NCI-H460 (cell line): Measurements from ENCODE around the gene BTBD2. TPM values are rescaled to one million over a fixed set of nuclear protein-coding genes. Genes with fewer than 3 reads are reported as not detected.

Experiments
- DNase-seq: peaks from one replicate; pipeline ENCODE4 v3.0.0-alpha.2; 2016; ENCODE audit warnings: low read depth; ENCODE audit errors: extremely low read depth
- total RNA-seq: library from RNA; depleted of rRNA; stranded (reverse); fragments of >200 nt; shearing (Covaris generic); gene quantifications from 2 replicates; pipeline ENCODE4 v1.2.3, GENCODE V29; 2014

The BTBD2 gene
- total RNA-seq, 1 experiment from 2014 or later, result 32.9 TPM

- DNase-seq, result no peak
Measured at GRCh38 chr19:1987197-1988187, 28.0 kb downstream of the BTBD2 start.

- DNase-seq, result no peak
Measured at GRCh38 chr19:1986357-1987162, 29.0 kb downstream of the BTBD2 start.

- DNase-seq, result no peak
Measured at GRCh38 chr19:1985588-1986356, 29.7 kb downstream of the BTBD2 start.

GRCh38 chr19:1984357-1984756 lies 31.2 kb downstream of the BTBD2 start:
- no peak for DNase-seq

- DNase-seq, result no peak
Measured at GRCh38 chr19:1981253-1981652, 34.3 kb downstream of the BTBD2 start.

- no peak for DNase-seq
Measured at GRCh38 chr19:1980809-1981181, 34.7 kb downstream of the BTBD2 start.

- no peak for DNase-seq
Measured at GRCh38 chr19:1980091-1980808, 35.3 kb downstream of the BTBD2 start.

- no peak for DNase-seq
Measured at GRCh38 chr19:1979642-1980041, 35.9 kb downstream of the BTBD2 start.

- no peak for DNase-seq
Measured at GRCh38 chr19:1979017-1979416, 36.5 kb downstream of the BTBD2 start.

- no peak for DNase-seq
Measured at GRCh38 chr19:1978346-1978894, 37.1 kb downstream of the BTBD2 start.

GRCh38 chr19:1977120-1977519 lies 38.4 kb downstream of the BTBD2 start:
- no peak for DNase-seq

- DNase-seq, result no peak
Measured at GRCh38 chr19:1975162-1975480, 40.4 kb downstream of the BTBD2 start.

- no peak for DNase-seq
Measured at GRCh38 chr19:1974381-1975161, 40.9 kb downstream of the BTBD2 start.

GRCh38 chr19:1970806-1971502 lies 44.6 kb downstream of the BTBD2 start:
- no peak for DNase-seq

GRCh38 chr19:1970003-1970805 lies 45.3 kb downstream of the BTBD2 start:
- DNase-seq, result no peak

- no peak for DNase-seq
Measured at GRCh38 chr19:1969176-1970002, 46.1 kb downstream of the BTBD2 start.
